Loucy (cell line): ENCODE measurements around the gene RTF1.
"Not testable (repeated sequence)": the region's sequence is repeated elsewhere in the genome, so short reads cannot be mapped to it uniquely, and the experiment has no call there.

Experiments used
- EZH2phosphoT487 ChIP-seq: fragments of 200-600 bp; IDR thresholded peaks from 2 replicates; pipeline ENCODE4 v1.6.1; 2018; ENCODE audit warnings: antibody characterized with exemption, mild to moderate bottlenecking, moderate library complexity, borderline replicate concordance
- TF ChIP-seq, protein P1 (sequence below): fragments of 200-600 bp; sonication (generic); conservative IDR thresholded peaks from 2 replicates; pipeline ENCODE4 v1.5.1; 2014; ENCODE audit warnings: mild to moderate bottlenecking, antibody characterized with exemption, low read length

DNA sequence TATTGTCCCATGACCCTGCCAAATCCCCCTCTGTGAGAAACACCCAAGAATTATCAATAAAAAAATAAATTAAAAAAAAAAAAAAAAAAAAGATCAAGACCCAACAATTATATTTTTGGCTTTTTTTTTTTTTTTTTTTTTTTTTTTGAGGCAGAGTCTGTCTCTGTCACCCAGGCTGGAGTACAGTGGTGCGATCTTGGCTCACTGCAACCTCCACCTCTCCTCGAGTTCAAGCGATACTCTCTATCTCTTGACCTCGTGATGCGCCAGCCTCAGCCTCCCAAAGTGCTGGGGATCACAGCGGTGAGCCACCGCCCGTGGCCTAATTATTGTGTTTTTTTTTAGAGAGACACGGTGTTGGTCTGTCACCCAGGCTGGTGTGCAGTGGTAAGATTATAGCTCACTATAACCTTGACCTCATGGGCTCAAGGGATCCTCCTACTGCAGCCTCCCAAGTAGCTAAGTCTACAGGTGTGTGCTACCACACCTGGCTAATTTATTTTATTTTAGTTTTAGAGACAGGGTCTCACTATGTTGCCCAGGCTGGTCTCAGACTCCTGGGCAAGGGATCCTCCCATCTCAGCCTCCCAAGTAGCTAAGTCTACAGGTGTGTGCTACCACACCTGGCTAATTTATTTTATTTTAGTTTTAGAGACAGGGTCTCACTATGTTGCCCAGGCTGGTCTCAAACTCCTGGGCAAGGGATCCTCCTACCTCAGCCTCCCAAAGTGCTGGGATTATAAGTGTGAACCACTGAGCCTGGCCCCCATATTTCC is 32.7 kb upstream of the RTF1 start:
- TF ChIP-seq, protein P1, sequence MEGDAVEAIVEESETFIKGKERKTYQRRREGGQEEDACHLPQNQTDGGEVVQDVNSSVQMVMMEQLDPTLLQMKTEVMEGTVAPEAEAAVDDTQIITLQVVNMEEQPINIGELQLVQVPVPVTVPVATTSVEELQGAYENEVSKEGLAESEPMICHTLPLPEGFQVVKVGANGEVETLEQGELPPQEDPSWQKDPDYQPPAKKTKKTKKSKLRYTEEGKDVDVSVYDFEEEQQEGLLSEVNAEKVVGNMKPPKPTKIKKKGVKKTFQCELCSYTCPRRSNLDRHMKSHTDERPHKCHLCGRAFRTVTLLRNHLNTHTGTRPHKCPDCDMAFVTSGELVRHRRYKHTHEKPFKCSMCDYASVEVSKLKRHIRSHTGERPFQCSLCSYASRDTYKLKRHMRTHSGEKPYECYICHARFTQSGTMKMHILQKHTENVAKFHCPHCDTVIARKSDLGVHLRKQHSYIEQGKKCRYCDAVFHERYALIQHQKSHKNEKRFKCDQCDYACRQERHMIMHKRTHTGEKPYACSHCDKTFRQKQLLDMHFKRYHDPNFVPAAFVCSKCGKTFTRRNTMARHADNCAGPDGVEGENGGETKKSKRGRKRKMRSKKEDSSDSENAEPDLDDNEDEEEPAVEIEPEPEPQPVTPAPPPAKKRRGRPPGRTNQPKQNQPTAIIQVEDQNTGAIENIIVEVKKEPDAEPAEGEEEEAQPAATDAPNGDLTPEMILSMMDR: not testable (repeated sequence)
- TF ChIP-seq EZH2phosphoT487: not testable (repeated sequence)
